ENCODE measurements around the gene IFT52. TPM values are rescaled to one million over a fixed set of nuclear protein-coding genes. Genes with fewer than 3 reads are reported as not detected.

The IFT52 gene
- total RNA-seq, 2 experiments from 2014 or later: 22.7 to 24.7 TPM

DNA sequence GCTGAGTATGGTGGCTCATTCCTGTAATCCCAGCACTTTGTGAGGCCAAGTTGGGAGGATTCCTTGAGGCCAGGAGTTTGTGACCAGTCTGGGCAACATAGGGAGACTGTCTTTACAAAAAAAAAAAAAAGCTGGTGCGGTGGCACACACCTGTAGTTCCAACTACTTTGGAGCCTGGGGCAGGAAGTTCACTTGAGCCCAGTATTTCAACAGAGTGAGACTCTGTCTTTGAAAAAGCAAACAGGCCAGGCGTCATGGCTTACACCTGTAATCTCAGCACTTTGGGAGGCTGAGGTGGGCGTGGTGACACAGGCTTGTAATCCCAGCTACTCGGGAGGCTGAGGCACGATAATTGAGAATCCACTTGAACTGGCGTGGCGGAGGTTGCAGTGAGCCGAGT, 104.8 kb downstream of the IFT52 start:
- CTCF ChIA-PET (ENCODE audit: unreplicated experiment): no interaction called here
- Histone ChIP-seq H3K4me3 (ENCODE audit: low read depth, low read length, poor library complexity, severe bottlenecking) (no peak overlapping the region), H3K79me2 (ENCODE audit: insufficient read depth, low read depth, low read length) (peaks cover 44% of the 10 kb centered on the region; the same call in 1 of the 2 replicates), H3K27ac (ENCODE audit: low read depth, low read length, poor library complexity, severe bottlenecking) (no peak overlapping the region), H3K9me3 (ENCODE audit: low read length) (no peaks in the 10 kb centered on the region), H3K36me3 (ENCODE audit: insufficient read depth, low read length) (peaks cover 96% of the 10 kb centered on the region), H3K4me2 (ENCODE audit: low read length) (no peak overlapping the region), H4K20me1 (ENCODE audit: insufficient read depth, low read length) (no peaks in the 10 kb centered on the region), H3K4me1 (ENCODE audit: insufficient read depth, low read length, poor library complexity, severe bottlenecking) (no peaks in the 10 kb centered on the region), H2AFZ (ENCODE audit: low read length) (no peak overlapping the region), H3K9me2 (ENCODE audit: insufficient read depth, low read length) (no peaks in the 10 kb centered on the region)
- TF ChIP-seq EZH2phosphoT487 (IDR thresholded peaks at IDR 0.05; ENCODE audit: borderline replicate concordance, low read depth, low read length): no peak
- TF ChIP-seq, protein P1, sequence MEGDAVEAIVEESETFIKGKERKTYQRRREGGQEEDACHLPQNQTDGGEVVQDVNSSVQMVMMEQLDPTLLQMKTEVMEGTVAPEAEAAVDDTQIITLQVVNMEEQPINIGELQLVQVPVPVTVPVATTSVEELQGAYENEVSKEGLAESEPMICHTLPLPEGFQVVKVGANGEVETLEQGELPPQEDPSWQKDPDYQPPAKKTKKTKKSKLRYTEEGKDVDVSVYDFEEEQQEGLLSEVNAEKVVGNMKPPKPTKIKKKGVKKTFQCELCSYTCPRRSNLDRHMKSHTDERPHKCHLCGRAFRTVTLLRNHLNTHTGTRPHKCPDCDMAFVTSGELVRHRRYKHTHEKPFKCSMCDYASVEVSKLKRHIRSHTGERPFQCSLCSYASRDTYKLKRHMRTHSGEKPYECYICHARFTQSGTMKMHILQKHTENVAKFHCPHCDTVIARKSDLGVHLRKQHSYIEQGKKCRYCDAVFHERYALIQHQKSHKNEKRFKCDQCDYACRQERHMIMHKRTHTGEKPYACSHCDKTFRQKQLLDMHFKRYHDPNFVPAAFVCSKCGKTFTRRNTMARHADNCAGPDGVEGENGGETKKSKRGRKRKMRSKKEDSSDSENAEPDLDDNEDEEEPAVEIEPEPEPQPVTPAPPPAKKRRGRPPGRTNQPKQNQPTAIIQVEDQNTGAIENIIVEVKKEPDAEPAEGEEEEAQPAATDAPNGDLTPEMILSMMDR (conservative IDR thresholded peaks at IDR 0.05; ENCODE audit: low read length): no peak
- intact Hi-C loops (cut with micrococcal nuclease; ENCODE audit: unreplicated experiment): loop anchor here (10.0 kb wide), 1 partner anchor 131 kb away; no protein-coding TSS in a partner anchor
- no TSS peak for BruUV-seq (replicated peaks)
- DNase-seq (ENCODE audit: low spot score): no peak
- POLR2A ChIA-PET: no interaction called here

Other genes starting within 250 kb of the IFT52 start
- 64.3 and 66.9 TPM in 2 replicates for gene SRSF6, start 133.0 kb upstream of the IFT52 start, total RNA-seq (2014; rRNA removed; shearing (Covaris generic))
- gene SRSF6, start 133.0 kb upstream of the IFT52 start, total RNA-seq (2022): 171 and 176 TPM in 2 replicates
- 22.4 and 23.8 TPM in 2 replicates for gene L3MBTL1, start 83.2 kb upstream of the IFT52 start, total RNA-seq (2014; rRNA removed; shearing (Covaris generic))
- gene L3MBTL1, start 83.2 kb upstream of the IFT52 start, total RNA-seq (2022): 27.8 and 28.3 TPM in 2 replicates
- gene SGK2, start 31.9 kb upstream of the IFT52 start, total RNA-seq (2014; rRNA removed; shearing (Covaris generic)): 0.41 and 1.3 TPM in 2 replicates
- gene SGK2, start 31.9 kb upstream of the IFT52 start, total RNA-seq (2022): 0.48 and 0.87 TPM in 2 replicates
- 226 and 268 TPM in 2 replicates for gene MYBL2, start 76.2 kb downstream of the IFT52 start, total RNA-seq (2014; rRNA removed; shearing (Covaris generic))
- gene MYBL2, start 76.2 kb downstream of the IFT52 start, total RNA-seq (2022): 450 and 472 TPM in 2 replicates
- gene GTSF1L, start 136.1 kb downstream of the IFT52 start, total RNA-seq (2014; rRNA removed; shearing (Covaris generic)): 0.21 and 3.1 TPM in 2 replicates
- gene GTSF1L, start 136.1 kb downstream of the IFT52 start, total RNA-seq (2022): 3.3 and 4.0 TPM in 2 replicates

Measured in OCI-LY7 (cell line).